GM10266 (cell line): ENCODE measurements around the gene CRYL1.

ENCODE experiments used
- DNase-seq: peaks from one replicate; pipeline ENCODE4 v3.0.0; 2012; ENCODE audit errors: extremely low spot score
- TF ChIP-seq, protein P1 (sequence below): IDR thresholded peaks from 2 replicates; pipeline ENCODE4 v1.5.1; 2012; ENCODE audit warnings: mild to moderate bottlenecking, low read depth; ENCODE audit not compliant: control insufficient read depth, insufficient read depth; ENCODE audit errors: missing control alignments

Gene CRYL1

DNA sequence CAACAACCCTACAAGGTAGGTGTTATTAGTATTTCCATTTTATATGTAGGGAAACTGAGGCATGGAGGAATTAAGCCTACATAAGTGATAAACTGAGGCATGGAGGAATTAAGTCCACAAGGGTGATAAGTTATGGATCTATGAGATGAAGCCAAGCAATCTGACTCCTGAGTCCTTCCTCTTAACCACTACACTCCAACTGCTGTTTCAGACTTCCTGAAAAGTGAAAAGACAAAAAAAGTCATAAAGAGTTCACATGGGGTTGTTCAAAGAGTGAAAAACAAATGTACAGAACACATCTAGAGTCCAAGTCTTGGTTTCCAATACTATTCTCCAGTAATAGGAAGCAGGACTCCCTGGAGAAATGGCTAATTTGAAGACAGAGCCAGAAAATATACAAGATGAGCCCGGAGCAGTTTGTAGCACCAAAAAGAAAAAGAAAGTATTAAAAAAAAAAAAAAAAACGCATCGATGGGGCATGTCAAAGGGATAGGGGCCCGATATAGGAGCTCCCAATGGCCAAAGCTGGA lies 12.1 kb downstream of the CRYL1 start:
- DNase-seq = no peak

DNA sequence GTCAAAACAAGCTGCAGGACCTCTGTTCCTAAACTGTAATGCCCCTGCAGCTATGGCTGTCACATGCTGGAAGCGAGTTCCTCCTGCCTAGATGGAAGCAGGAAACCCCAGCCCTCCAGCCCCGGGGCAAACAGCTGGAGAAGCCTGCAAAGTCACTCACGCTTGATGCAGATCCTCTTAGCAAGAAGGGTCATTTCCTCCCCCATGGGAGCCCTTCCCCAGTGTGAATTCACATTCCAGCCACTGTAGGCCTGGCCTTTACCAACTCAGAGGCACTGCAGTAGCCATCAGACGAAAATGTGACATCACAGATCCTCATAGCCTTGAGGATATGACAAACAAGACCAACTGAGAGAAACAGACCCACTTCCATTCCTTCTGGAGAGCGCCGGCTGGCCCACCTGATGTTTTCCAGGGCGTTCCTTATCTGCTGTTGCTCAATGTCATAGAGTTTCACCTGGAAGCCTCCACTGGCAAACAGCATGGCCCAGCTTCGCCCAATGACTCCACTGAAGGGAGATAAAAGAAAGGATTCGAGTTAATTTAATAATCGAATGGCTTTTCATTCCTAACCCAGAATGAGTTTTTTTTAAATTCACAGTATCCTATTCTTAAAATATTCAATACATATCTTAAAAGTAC lies 13.5 kb downstream of the CRYL1 start:
- TF ChIP-seq, protein P1, sequence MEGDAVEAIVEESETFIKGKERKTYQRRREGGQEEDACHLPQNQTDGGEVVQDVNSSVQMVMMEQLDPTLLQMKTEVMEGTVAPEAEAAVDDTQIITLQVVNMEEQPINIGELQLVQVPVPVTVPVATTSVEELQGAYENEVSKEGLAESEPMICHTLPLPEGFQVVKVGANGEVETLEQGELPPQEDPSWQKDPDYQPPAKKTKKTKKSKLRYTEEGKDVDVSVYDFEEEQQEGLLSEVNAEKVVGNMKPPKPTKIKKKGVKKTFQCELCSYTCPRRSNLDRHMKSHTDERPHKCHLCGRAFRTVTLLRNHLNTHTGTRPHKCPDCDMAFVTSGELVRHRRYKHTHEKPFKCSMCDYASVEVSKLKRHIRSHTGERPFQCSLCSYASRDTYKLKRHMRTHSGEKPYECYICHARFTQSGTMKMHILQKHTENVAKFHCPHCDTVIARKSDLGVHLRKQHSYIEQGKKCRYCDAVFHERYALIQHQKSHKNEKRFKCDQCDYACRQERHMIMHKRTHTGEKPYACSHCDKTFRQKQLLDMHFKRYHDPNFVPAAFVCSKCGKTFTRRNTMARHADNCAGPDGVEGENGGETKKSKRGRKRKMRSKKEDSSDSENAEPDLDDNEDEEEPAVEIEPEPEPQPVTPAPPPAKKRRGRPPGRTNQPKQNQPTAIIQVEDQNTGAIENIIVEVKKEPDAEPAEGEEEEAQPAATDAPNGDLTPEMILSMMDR = no peak
- DNase-seq = no peak

More for the DNA sequence above, 12.1 kb downstream of the CRYL1 start:
- TF ChIP-seq, protein P1 = no peak

DNA sequence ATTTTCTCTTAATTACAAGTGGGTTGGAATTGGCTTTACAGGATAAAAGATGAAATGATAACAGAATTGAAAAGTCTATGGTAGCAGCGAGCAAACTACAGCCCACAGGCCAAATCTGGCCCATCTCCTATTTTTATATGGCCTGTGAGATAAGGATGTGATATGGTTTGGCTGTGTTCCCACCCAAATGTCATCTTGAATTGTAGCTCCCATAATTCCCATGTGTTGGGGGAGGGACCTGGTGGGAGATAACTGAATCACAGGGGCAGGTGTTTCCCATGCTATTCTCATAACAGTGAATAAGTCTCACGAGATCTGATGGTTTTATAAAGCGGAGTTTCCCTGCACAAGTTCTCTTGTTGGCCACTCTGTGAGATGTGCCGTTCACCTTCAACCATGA lies 19.0 kb downstream of the CRYL1 start:
- TF ChIP-seq, protein P1 = no peak
- DNase-seq = no peak

DNA sequence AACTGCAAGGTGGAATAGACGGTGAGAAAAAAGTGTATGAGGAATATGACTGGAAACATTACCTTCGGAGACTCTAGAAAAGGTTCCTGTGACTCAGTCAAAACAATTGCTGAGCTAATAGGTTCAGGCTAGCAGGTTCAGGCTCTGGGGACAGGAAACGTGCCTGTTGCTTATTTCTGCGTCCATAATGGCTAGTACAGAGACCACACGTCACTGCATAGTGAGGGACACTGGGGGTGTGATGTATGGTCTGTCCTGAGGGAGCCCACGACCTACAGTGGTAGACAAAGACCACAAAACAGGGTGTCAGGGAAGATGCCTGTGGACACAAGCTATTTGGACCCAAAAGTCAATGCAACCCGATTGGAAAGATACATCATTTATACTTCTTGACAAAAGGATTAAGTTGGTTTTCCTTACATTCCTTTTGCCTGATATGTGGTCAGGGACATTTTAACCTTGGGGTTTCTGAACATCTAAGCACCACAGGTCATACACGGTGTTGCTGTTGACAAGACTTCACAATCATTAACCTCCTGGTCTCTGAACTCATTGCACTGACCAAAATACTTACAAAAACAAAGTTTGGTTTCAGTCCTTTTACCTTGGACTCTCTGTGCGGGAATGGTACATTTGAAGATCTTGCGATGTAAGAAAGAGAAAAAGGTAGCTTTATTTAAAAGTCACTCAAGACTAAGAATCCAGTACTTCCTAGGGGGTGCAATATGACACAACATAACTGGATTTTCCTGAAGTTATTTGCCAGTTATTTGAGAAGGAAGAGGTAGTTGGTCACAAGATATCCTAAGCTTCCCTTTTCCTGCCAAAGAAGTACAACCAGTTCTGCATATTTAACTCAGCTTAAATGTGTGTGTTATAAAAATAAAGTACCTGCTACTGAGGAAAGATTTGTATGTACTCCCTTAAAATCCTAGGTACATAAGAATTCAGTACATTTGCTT lies 20.0 kb downstream of the CRYL1 start:
- TF ChIP-seq, protein P1 = no peak
- no peak for DNase-seq

DNA sequence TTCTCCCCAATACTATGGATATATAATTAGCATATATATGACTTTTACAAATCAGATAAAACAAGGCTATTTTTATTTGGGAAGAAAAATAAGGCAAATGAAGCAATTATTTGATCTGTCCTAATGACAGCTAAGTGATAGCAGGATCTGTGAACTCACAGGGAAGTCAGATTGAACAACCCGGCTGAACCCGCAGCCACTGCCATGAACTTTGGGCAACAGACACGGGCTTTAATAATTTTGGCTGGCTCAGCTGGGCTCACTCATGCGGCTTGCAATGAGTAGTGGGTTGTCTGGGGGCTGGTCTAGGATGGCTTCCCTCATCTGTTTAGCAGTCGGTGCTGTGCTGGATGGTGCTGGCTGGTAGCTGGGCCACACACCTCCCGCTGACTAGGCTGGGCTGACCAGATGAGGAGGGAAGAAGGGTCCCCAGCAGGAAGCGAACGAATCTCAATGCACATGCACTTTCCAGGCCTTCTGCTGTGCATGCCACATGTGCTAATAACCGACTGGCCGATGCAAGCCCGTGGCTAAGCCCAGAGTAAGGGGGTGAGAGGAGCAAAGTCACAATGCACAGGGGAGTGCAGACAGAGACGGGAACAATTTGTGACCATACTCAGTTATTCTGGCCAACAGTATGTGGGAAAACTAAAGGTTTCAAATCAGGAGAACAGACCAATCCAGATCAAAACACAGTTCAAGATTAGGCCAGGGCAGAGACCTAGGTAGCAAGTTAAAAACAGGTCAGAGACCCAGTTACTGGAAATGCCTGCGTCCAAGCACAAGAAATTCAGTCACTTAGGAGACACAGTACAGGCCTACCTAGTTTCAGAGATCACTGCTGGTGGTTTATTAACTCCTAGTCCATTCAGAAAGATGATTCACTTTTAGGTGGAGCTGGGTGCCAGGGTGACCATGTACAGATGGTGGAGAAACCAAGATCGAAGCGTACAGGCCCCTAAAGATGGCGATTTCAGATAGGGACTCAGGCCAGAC lies 22.3 kb downstream of the CRYL1 start:
- TF ChIP-seq, protein P1 = no peak
- DNase-seq = no peak

DNA sequence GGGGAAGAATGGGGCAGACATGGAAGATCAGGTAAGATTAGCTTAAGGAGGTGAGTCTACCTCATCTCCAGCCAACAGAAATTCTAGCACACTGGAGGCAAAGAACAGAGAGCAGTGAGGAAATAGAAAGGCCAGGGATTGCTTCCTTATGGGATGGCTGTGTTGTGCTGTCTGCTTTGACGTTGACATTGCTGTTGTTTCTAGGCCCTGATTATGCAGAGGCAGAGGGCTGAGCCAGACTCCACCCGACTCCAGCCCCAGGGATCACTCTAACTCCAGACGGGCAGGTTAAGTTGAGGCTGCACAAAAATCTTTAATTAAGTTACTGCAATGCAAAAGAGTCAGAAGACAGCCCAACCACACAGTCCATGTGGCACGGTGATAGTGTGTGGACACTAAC lies 24.1 kb downstream of the CRYL1 start:
- TF ChIP-seq, protein P1 = no peak
- DNase-seq = no peak
